HG03175 (cell line): ENCODE results near the gene ZNF124.
"Not testable (repeated sequence)": the region's sequence is repeated elsewhere in the genome, so short reads cannot be mapped to it uniquely, and the experiment has no call there.

ENCODE experiments used
- ATAC-seq: cut with Tn5 transposase; IDR thresholded peaks from one replicate; pipeline ENCODE4 v1.9.1; 2021; ENCODE audit warnings: mild to moderate bottlenecking, moderate library complexity; ENCODE audit not compliant: unreplicated experiment

The ZNF124 gene

DNA sequence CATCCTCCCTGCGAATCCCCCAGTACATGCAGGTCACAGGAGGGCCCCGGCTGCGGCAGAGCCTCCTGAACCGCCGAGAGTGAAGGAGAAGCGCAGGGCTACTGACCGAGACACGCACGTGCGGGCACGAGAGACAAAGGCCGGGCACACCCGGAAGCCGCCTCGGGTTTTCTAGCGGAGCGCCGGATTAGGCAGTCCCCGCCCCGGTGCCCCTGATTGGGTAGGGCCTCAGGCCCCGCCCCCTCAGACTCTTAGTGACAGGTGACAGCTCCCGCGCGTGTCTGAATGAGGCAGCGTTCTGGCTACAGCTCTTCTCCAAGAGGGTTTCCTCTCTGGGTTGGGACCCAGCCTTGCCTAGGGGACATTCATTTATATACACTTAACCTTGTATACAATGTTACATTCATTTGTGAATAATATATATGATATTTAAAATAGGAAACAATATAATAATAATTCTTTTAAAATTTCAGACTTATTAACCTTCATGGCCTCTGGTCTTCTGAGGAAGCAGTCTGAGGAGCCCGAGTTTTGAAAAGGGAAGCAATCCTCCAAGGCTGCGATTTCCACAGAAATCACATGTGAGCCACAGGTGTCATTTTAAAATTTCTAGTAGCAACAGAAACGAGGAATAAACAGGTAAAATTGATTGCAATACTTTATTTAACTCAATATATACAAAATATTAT lies at the start of gene ZNF124:
Gene ZNF124, minus strand, starts transcription at position 146 of the 689 bp plus-strand sequence. Its CDS starts 143 bp downstream, at position 3.
- ATAC-seq: peak; percentile 98

DNA sequence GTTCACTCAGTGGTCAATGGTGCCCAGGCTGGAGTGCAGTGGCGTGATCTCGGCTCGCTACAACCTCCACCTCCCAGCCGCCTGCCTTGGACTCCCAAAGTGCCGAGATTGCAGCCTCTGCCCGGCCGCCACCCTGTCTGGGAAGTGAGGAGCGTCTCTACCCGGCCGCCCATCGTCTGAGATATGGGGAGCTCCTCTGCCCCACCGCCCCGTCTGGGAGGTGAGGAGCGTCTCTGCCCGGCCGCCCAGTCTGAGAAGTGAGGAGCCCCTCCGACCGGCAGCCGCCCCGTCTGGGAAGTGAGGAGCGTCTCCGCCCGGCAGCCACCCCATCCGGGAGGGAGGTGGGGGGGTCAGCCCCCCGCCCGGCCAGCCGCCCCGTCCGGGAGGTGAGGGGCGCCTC lies 48.5 kb upstream of the ZNF124 start:
- not testable (repeated sequence) for ATAC-seq

DNA sequence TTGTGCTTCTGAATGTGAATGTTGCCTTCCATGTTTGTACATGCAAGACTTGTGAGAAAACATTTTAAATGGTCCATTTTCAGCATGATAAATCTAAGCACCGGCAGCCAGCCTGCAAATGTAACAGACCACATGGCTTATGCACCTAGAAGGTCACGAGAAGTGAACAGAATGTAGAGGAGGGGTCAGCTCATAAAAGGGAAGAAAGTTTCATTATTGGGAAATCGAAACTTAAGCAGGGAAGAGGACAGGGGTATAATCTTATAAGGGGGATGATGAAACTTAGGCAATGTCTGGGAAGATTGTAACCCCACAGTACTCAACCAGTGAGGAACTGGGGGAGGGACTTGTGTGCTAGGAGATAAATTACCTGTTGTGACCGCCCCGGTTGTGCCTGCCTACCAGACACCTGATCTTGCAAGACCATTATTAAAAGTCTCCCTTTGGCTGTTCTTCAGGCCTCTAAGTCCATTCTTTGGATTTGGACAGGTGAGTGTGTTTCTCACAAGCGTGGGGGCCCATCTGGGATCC lies 46.4 kb upstream of the ZNF124 start:
- ATAC-seq: no peak

DNA sequence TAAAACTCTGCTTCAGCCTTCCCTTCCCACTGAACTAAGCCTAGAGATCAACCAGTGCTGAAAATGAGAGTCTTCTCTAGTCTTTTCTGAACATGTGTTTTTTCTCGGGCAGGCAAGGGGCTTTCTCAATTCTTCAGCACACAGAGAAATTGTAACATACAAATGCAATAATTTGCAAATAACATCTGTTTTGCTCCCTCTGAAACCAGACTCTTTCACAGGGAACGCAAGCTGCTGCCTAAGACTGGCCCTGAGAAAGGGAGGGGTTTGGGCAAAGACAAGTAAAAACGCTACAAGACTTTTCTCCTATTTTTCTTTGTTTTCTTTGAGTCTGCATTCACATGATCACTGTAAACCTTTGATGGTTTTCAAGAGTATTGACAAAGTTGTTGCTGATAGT lies 44.4 kb upstream of the ZNF124 start:
- no peak for ATAC-seq

DNA sequence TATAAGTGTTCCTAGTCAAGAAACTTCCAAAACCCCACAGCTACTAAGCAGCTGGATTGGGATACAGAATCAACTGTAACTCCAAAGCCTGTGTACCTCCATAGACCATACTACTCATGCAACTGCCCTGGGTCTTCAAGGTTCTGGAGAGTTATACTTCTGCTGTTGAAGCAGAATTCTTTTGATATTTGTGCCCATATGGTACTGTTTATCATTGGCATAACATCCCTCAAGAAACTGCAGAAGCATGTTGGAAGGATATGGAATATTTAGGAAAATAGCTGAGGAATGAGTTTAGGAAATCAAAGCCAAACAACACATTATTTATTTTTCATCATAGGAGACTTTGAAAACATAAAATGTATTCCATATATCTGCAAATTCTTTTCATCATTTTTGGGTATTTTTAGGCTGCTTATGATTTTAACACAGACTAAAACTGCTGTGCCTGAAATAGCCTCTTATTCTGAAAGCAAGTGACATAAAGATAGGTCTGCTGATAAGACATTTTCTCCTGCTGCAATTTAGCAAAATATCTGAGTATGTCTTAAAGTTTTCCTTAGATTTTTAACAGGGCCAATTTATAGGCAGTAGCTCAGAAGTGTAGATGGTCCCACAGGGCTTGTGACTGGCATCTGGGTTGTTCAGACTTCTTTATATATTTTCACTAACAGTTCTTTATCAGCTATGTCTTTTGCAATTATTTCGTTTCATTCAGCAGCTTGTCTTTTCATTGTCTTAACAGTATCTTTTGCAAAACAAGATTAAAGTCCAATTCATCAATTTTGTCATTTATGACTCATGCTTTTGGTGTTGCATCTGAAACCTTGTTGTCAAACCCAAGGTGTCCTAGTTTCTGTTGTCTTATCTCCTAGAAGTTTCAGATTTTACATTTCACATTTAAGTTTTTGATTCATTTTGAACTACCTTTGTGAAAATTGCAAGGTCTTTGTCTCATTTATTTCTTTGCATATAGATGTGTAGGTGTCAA lies 41.1 kb upstream of the ZNF124 start:
- ATAC-seq: no peak

DNA sequence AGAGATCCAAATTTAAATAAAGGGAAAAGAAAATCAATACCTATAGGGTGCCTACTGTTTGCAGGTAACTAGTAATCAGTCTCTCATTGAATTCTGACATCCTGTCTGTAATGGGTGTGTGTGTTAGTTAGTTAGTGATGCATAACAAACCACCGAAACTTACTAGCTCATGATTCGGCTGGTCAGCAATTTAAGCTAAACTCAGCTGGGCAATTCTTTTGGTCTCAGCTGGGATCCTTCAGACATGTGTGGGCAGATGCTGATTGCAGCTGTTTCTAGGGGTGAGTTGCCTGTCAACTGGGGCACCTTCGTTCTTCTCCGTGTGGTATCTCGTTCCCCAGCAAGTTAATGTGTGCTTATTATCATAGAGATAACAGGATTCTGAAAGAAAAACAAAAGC lies 40.2 kb upstream of the ZNF124 start:
- peak; percentile 56 for ATAC-seq

DNA sequence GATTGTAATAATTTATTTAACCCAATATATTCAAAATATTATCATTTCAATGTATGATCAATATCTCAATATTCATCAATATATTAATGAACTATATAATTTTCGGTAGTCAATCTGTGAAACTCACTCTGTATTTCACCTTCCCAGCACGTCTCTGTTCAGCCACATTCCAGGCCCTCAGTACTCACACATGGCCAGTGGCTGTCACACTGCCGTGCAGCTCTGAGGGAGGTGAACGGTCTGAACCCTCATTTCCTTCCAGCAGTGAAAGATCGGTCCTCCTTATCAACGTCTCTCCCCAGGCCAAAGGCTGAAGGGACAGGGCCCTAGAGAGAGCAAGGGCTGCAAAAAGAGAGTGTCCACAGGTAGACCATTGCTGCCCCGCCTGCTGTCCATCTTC lies 39.5 kb upstream of the ZNF124 start:
- no peak for ATAC-seq

DNA sequence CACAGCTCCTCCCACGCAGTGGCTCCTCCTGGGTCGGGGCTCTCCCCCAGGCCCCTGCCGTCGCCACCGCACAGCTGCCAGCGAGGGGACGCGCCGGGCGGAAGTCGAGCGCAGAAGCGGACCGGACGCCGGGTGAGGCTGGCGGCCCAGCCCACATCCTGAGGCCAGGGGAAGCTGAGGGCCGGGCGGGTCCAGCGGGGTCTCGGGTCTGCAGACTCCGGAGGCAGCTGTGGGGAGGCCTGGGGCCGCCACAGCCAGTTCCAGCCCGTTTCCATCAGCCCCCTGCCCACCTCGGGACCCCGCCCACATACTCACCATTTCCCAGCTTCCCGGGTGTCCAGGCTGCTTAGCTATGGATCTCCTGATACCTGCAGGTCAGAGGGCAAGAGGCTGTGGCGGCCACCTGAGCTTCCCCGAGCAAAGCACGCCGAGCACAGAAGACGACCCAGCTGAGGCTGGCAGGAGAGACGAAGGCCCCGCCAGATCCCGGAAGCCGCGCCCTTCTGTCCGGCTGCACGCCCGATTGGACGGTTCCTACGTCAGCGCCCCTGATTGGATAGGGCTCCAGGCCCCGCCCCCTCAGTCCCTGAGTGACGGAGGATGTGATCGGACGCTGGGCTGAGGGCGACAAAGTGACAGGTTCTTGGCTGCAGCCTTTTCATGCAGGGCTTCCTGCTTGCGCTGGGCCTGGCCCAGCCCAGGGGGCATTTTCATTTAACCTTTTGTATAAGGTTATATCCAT lies 38.7 kb upstream of the ZNF124 start:
- ATAC-seq: peak; percentile 89

DNA sequence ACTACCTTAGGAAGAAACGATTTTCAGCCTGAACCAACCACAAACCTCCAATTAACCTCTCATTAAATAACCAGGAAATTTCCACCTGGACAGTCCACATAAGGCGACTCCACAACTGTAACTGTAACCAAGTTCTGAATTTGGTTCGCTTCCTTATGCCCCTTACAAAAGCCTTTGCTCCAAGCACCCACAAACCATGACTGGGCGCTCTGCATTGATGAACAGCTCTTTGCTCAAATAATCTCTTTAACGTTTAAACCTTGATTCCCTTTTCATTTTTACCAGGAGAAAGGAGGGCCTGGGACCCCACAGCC lies 38.2 kb upstream of the ZNF124 start:
- peak; percentile 2 for ATAC-seq

DNA sequence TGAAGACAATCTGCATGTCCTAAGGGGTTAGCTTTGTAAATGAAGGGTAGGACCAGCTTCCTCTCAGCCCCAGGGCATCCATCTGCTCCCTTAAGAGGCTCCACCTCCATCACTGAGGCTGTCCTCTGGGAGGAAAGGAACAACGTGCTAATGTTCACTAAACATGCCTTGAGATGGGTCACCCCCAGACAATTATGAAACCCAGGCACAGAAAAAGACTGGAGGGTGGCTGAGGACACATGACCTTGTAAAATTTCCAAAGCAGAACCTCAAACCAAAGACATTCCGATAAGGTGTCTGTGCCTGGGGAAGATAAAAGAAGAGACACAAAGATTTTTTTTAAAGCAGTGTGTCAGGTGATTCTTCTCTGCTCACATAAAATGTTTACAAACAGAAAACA lies 37.6 kb upstream of the ZNF124 start:
- ATAC-seq: no peak

DNA sequence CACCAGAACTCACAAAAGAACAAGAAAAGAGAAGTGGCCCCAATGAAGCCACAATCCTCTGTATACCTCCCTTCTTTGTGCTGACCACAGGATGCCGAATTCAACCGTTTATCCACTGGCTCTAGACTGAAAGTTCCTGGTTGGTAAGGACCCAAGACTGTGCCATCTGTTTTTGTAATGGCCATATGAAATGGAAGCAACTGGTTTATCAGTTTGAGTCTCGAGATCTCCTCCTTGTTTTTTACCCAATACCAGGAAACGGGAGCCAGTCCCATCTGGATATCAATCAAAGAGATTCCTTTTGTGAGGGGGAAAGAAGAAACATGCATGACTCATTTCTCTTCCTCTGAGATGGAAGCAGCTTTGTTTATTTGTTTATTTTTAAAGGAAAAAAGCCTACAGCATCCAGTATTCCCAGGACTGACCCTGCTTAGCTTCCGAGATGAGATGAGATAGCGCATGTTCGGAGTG lies 32.4 kb upstream of the ZNF124 start:
- no peak for ATAC-seq

DNA sequence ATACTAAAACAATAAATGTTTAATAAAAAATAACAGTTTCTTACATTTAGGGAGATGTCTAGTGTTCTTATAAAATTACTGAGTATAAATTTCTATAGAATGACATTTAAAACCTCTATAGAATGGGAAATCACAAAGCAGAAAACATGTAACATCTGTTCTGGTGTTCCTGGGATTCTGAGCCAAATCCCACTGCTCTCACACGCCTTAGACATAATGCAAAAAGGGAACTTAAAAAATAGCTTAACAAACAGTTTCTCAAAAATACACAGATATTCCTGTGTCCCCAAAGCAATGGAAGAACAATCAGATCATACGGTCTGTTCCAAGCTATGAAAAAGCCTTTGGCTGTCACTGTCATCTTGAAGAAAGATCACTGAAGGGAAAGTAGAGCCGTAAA lies 27.0 kb upstream of the ZNF124 start:
- ATAC-seq: no peak

DNA sequence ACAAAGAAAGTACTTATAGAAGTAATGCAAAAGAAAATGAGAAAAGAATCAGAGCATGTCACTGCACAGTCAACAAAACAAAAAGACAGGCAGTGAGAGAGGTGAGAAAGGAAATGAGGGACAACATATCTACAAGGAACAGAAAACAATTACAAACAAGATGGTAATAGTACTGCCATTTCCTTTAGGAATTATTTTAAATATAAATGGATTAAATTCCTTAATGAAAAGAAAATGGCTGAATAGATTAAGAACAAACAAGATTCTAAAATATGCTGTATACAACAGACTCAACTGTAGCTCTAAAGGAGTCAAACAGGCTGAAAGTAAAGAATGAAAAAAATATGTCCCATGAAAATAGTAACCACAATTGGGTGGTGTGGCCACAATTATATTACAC lies 22.1 kb upstream of the ZNF124 start:
- ATAC-seq: no peak

DNA sequence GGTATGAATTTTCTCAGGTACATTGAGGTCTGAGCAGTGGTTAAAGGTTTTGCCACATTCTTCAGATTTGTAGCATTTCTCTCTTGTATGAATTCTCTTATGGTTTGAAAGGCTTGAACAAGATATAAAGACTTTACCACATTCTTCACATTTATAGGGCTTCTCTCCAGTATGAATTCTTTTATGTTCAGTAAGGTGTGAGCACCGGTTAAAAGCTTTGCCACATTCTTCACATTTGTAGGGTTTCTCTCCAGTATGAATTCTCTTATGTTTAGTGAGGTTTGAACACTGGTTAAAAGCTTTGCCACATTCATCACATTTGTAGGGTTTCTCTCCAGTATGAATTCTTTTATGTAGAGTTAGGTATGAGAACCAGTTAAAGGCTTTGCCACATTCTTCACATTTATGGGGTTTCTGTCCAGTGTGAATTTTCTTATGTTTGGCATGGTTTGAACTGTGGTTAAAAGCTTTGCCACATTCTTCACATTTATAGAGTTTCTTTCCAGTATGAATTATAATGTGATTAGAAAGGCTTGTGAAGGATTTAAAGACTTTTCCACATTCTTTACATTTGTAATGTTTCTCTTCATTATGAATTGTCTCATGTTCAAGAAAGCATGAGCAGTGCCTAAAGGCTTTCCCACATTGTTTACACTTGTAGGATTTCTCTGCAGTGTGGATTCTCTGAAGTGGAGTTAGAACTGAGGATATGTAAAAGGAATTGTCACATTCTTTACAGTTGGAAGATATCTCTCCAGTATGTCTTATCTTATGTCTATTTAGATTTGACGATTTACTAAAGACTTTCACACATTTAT lies 18.4 kb upstream of the ZNF124 start:
- no peak for ATAC-seq

DNA sequence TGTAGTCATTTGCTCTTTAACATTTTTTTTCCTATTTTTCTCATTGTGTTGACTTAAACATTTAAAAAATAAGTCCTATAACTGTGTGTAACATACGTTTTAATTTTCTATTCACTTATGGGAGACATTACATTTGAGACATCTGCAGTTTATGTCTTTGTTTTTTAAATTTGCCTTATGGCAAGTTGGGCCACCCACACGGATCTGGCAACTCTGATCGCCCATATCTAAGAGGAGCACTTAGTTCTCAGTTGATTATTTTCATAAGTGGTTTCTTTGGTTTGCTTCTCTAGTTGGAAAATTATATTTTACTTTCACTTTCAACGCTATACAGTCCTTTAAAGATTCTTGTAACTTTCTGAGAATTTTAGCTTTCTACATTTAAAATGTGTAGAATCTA lies 13.8 kb upstream of the ZNF124 start:
- no peak for ATAC-seq

DNA sequence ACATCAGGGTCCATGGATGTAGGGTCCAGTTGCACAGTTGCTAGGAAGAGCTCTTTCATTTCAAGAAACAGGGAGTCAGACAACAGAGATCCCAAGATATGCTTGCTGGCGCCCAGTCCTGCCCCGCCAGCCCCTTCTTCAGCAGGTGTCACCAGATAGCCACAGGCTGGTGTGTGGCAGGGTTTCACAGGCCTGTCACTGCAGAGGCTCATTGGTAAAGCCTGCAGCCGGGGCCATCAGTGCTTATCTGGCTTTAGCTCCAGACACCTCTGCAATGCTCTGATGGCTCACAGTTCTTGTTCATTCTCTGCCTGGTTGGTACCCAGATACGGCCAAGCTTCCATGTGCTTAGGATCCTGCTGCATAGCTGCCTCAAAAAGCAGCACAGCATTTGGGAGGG lies 12.4 kb upstream of the ZNF124 start:
- ATAC-seq: no peak

DNA sequence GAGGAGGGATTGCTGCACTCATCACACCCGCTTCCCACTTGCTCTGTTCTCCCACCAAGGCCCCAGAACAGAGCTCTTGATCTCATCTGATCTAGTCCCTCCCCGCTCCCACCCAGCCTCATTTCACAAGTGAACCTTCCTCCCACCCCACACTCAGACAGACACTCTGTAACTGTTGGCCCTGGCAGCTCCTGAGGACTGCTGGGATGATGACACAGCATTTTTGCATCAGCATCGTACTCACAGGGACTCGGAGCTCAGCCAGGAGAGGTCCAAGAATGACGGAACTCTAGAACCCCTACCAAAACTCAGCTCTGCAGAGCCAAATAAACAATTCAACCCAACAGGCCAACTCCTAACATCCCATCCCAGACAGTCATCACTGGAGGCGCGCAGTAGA lies 11.2 kb upstream of the ZNF124 start:
- no peak for ATAC-seq

DNA sequence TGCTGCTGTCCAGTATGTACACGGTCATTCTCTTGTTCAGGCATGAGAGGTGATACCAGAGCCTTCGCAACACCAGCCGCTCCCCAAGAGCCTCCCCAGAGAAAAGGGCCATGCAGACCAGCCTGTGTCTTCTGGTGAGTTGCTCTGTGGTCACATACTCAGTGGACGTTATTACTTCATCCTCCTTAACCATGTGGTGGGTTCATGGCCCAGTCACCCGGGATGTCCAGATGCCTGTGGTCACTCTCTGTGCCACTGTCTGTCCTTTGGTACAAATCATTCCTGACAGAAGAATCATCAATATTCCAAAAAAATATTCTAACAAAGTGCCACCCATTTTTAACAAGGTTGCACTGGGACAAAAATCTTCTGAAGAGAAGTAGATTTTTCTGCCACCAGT lies 8.8 kb upstream of the ZNF124 start:
- no peak for ATAC-seq

DNA sequence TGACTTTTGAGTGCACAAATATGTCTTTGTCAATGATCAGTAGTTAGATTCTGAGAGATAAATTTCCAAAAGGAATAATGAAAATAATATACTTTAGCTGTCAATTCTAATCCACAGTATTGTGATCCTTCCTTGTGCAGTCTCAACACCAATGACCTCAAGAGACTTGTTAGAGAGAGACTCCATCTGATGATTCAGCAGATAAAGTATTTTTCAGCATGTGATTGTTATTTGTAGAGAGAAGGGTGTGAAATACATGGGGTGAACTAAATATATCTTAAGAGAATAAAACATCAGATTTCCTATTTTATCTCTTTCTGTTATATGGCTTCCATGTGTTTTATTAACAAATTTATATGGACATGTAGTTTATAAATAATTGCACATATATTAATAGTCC lies 5.9 kb upstream of the ZNF124 start:
- ATAC-seq: no peak

DNA sequence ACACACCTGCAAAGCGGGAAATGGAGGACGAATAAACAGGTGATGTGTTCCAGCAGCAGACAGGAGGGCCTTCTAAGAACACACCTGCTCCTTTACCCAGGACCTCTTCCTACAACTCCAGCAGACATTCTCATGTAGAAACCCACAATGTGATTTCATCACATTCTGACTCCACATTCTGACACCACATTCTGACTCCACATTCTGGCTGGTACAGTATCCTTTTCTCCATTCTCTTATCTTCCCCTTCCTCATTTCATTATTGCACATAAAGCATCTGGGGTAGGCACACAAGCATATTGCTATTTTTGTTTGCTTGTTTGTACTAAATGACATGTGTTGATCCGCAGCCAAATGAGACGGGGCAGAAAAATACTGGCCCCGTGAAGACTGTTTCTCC lies 3.6 kb upstream of the ZNF124 start:
- no peak for ATAC-seq
